Measurements from ENCODE around the gene PLA2G2C.

GRCh38 chr1:20125100-20125499 is 61.2 kb downstream of the PLA2G2C start:
- TF ChIP-seq CTCF (conservative IDR thresholded peaks at IDR 0.05; ENCODE audit: low read depth, low read length) (no peak), EZH2 (IDR thresholded peaks at IDR 0.05; ENCODE audit: borderline replicate concordance, low read depth, low read length, poor library complexity, severe bottlenecking) (no peak)
